Breast epithelium (tissue), 3 donors: ENCODE results near the gene SMIM5.

Experiments used
- CTCF ChIP-seq, 3 donors: fragments of 450-650 bp; IDR thresholded peaks; one replicate each; pipeline ENCODE4 v1.5.1; 2016 to 2017; ENCODE audit warnings: antibody characterized with exemption in 3 of 3, mild to moderate bottlenecking in 3 of 3, moderate library complexity in 3 of 3
- POLR2AphosphoS5 ChIP-seq, 3 donors: sonication (generic); formaldehyde crosslinking; IDR thresholded peaks; one replicate each; pipeline ENCODE4 v1.6.1; 2017; ENCODE audit warnings: antibody characterized with exemption in 3 of 3

GRCh38 chr17:75688209-75688825, 55.1 kb downstream of the SMIM5 start:
- no peak for TF ChIP-seq POLR2AphosphoS5 (IDR thresholded peaks at IDR 0.05)
- TF ChIP-seq CTCF (IDR thresholded peaks at IDR 0.05) = no peak
